ENCODE data around the gene ZNF780B.

ZNF780B gene

GRCh38 chr19:39986643-39987042, 69.4 kb downstream of the ZNF780B start:
- TF ChIP-seq TAF1 (IDR thresholded peaks at IDR 0.05; ENCODE audit: low read depth) (no peak), EGR1 (IDR thresholded peaks at IDR 0.05) (no peak), CEBPB (IDR thresholded peaks at IDR 0.05) (no peak), NFIC (IDR thresholded peaks at IDR 0.05) (no peak), TEAD4 (IDR thresholded peaks at IDR 0.05) (no peak), USF1 (IDR thresholded peaks at IDR 0.05) (no peak), MAX (IDR thresholded peaks at IDR 0.05) (no peak), RAD21 (IDR thresholded peaks at IDR 0.05; ENCODE audit: low read depth) (no peak), ZBTB7A (IDR thresholded peaks at IDR 0.05; ENCODE audit: low read depth) (no peak), REST (IDR thresholded peaks at IDR 0.05; ENCODE audit: low read depth) (no peak), TCF12 (IDR thresholded peaks at IDR 0.05; ENCODE audit: low read depth) (no peak), EP300 (IDR thresholded peaks at IDR 0.05; ENCODE audit: borderline replicate concordance) (no peak), FOXM1 (IDR thresholded peaks at IDR 0.05; ENCODE audit: borderline replicate concordance, low read depth) (no peak), CREB1 (IDR thresholded peaks at IDR 0.05; ENCODE audit: low read depth) (no peak), YY1 (IDR thresholded peaks at IDR 0.05; ENCODE audit: low read depth) (no peak)

GRCh38 chr19:39983695-39984300, 72.2 kb downstream of the ZNF780B start:
- TF ChIP-seq TAF1 (IDR thresholded peaks at IDR 0.05; ENCODE audit: low read depth) (no peak), EGR1 (IDR thresholded peaks at IDR 0.05) (no peak), RAD21 (IDR thresholded peaks at IDR 0.05; ENCODE audit: low read depth) (no peak), TEAD4 (IDR thresholded peaks at IDR 0.05) (no peak), USF1 (IDR thresholded peaks at IDR 0.05) (no peak), ZBTB7A (IDR thresholded peaks at IDR 0.05; ENCODE audit: low read depth) (no peak), EP300 (IDR thresholded peaks at IDR 0.05; ENCODE audit: borderline replicate concordance) (no peak), NFIC (IDR thresholded peaks at IDR 0.05) (no peak), CREB1 (IDR thresholded peaks at IDR 0.05; ENCODE audit: low read depth) (no peak), REST (IDR thresholded peaks at IDR 0.05; ENCODE audit: low read depth) (no peak), FOXM1 (IDR thresholded peaks at IDR 0.05; ENCODE audit: borderline replicate concordance, low read depth) (no peak), TCF12 (IDR thresholded peaks at IDR 0.05; ENCODE audit: low read depth) (no peak), MAX (IDR thresholded peaks at IDR 0.05) (no peak), CEBPB (IDR thresholded peaks at IDR 0.05) (no peak), YY1 (IDR thresholded peaks at IDR 0.05; ENCODE audit: low read depth) (no peak)

- TF ChIP-seq MAX (IDR thresholded peaks at IDR 0.05) (no peak), TCF12 (IDR thresholded peaks at IDR 0.05; ENCODE audit: low read depth) (no peak), REST (IDR thresholded peaks at IDR 0.05; ENCODE audit: low read depth) (no peak), EP300 (IDR thresholded peaks at IDR 0.05; ENCODE audit: borderline replicate concordance) (no peak), TEAD4 (IDR thresholded peaks at IDR 0.05) (no peak), NFIC (IDR thresholded peaks at IDR 0.05) (no peak)
These were observed 73.1 kb downstream of the ZNF780B start for GRCh38 chr19:39982883-39983282.
